Neural cell (in vitro differentiated cells): Measurements from ENCODE around the gene CHD9NB. TPM values are rescaled to one million over a fixed set of nuclear protein-coding genes. Genes with fewer than 3 reads are reported as not detected.

Source experiments
- H2AFZ ChIP-seq: fragments of 200-600, 300-800 bp; sonication (generic), shearing (Covaris generic); 2 replicates; pipeline ENCODE4 v1.6.0; 2014; ENCODE audit warnings: low read depth, mild to moderate bottlenecking, antibody characterized with exemption, low read length, moderate library complexity
- H3F3A ChIP-seq: fragments of 200-600 bp; shearing (Covaris generic); 2 replicates; pipeline ENCODE4 v1.6.1; 2016; ENCODE audit warnings: mild to moderate bottlenecking, moderate library complexity, mixed read lengths, antibody characterized with exemption, low read length; ENCODE audit not compliant: insufficient read depth, poor library complexity, severe bottlenecking
- H3K27ac ChIP-seq: fragments of 200-600, 300-800 bp; sonication (generic), shearing (Covaris generic); 2 replicates; pipeline ENCODE4 v1.5.1; 2014; ENCODE audit warnings: mild to moderate bottlenecking, low read length, moderate library complexity
- H3K27me3 ChIP-seq: fragments of 300-800, 200-600 bp; sonication (generic), shearing (Covaris generic); 2 replicates; pipeline ENCODE4 v1.6.0; 2014; ENCODE audit warnings: mild to moderate bottlenecking, low read depth, low read length, moderate library complexity; ENCODE audit not compliant: insufficient read depth
- H3K36me3 ChIP-seq: fragments of 300-800, 200-600 bp; sonication (generic), shearing (Covaris generic); 2 replicates; pipeline ENCODE4 v1.5.1; 2014; ENCODE audit warnings: mild to moderate bottlenecking, antibody characterized with exemption, low read length, moderate library complexity; ENCODE audit not compliant: insufficient read depth
- H3K4me2 ChIP-seq: fragments of 300-800, 200-600 bp; sonication (generic), shearing (Covaris generic); 2 replicates; pipeline ENCODE4 v1.6.0; 2014; ENCODE audit warnings: mild to moderate bottlenecking, low read length
- H3K4me3 ChIP-seq: fragments of 300-800, 200-600 bp; sonication (generic), shearing (Covaris generic); 2 replicates; pipeline ENCODE4 v1.5.1; 2014; ENCODE audit warnings: mild to moderate bottlenecking, low read length, moderate library complexity
- H3K79me2 ChIP-seq: fragments of 200-600 bp; shearing (Covaris generic); replicated peaks from 2 replicates; pipeline ENCODE4 v1.6.0; 2014; ENCODE audit warnings: mild to moderate bottlenecking, low read length, moderate library complexity; ENCODE audit not compliant: insufficient read depth
- H3K9ac ChIP-seq: fragments of 300-800, 200-600 bp; sonication (generic), shearing (Covaris generic); 2 replicates; pipeline ENCODE4 v1.6.1; 2016; ENCODE audit warnings: mild to moderate bottlenecking, low read length, mixed read lengths
- H3K9me2 ChIP-seq: fragments of 200-600 bp; shearing (Covaris generic); 2 replicates; pipeline ENCODE4 v1.6.1; 2016; ENCODE audit warnings: mild to moderate bottlenecking, low read length, mixed read lengths; ENCODE audit not compliant: insufficient read depth
- H3K9me3 ChIP-seq: fragments of 200-600, 300-800 bp; sonication (generic), shearing (Covaris generic); 2 replicates; pipeline ENCODE4 v1.6.1; 2016; ENCODE audit warnings: mild to moderate bottlenecking, mixed run types, low read length, moderate library complexity, mixed read lengths
- H4K20me1 ChIP-seq: fragments of 200-600 bp; shearing (Covaris generic); 2 replicates; pipeline ENCODE4 v1.6.1; 2016; ENCODE audit warnings: mild to moderate bottlenecking, mixed run types; ENCODE audit not compliant: insufficient read depth
- CTCF ChIP-seq: fragments of 450-650 bp; IDR thresholded peaks from 2 replicates; pipeline ENCODE4 v1.5.1; 2014; ENCODE audit warnings: antibody characterized with exemption, mild to moderate bottlenecking, moderate library complexity; ENCODE audit not compliant: poor library complexity, severe bottlenecking
- EP300 ChIP-seq: fragments of 450-650 bp; conservative IDR thresholded peaks from 2 replicates; pipeline ENCODE4 v1.6.1; 2014; ENCODE audit warnings: antibody characterized with exemption, mild to moderate bottlenecking, moderate library complexity; ENCODE audit not compliant: poor library complexity, severe bottlenecking
- EZH2 ChIP-seq: fragments of 200-600, 300-800 bp; shearing (Covaris generic), sonication (generic); IDR thresholded peaks from 2 replicates; pipeline ENCODE4 v1.6.1; 2014; ENCODE audit warnings: antibody characterized with exemption, low read length, borderline replicate concordance, mild to moderate bottlenecking; ENCODE audit not compliant: insufficient read depth, poor library complexity, severe bottlenecking
- MXI1 ChIP-seq: fragments of 450-650 bp; conservative IDR thresholded peaks from 2 replicates; pipeline ENCODE4 v1.6.1; 2014; ENCODE audit warnings: antibody characterized with exemption, mild to moderate bottlenecking; ENCODE audit not compliant: poor library complexity, severe bottlenecking
- POLR2AphosphoS5 ChIP-seq: IDR thresholded peaks from 2 replicates; pipeline ENCODE4 v1.6.1; 2012
- RAD21 ChIP-seq: fragments of 450-650 bp; conservative IDR thresholded peaks from 2 replicates; pipeline ENCODE4 v1.6.1; 2014; ENCODE audit warnings: antibody characterized with exemption, mild to moderate bottlenecking, moderate library complexity
- SMC3 ChIP-seq: fragments of 450-650 bp; conservative IDR thresholded peaks from 2 replicates; pipeline ENCODE4 v1.6.1; 2014; ENCODE audit warnings: antibody characterized with exemption, mild to moderate bottlenecking, moderate library complexity; ENCODE audit not compliant: poor library complexity
- TAF1 ChIP-seq: IDR thresholded peaks from 2 replicates; pipeline ENCODE4 v1.6.1; 2012; ENCODE audit warnings: low read depth
- polyA plus RNA-seq: library from polyadenylated mRNA; depleted of rRNA; stranded (reverse); fragments of >200 nt; gene quantifications from 2 replicates; pipeline ENCODE4 v1.2.3, GENCODE V29; 2014
- TF ChIP-seq, protein P1 (sequence below): IDR thresholded peaks from 2 replicates; pipeline ENCODE4 v1.6.1; 2012; ENCODE audit warnings: borderline replicate concordance

Gene CHD9NB
- polyA plus RNA-seq, 1 donor from 2014 or later = 0.17 TPM

- Histone ChIP-seq H3F3A (no peaks in the 10 kb centered on the region), H3K4me3 (no peak overlapping the region), H3K27me3 (no peaks in the 10 kb centered on the region), H4K20me1 (no peaks in the 10 kb centered on the region), H3K4me2 (no peak overlapping the region), H3K27ac (no peak overlapping the region), H3K36me3 (no peaks in the 10 kb centered on the region), H3K79me2 (no peaks in the 10 kb centered on the region), H3K9ac (no peak overlapping the region), H2AFZ (no peak overlapping the region), H3K9me2 (no peaks in the 10 kb centered on the region), H3K9me3 (no peaks in the 10 kb centered on the region)
- TF ChIP-seq EZH2 = no peak
- TF ChIP-seq CTCF = no peak
- TF ChIP-seq, protein P1, sequence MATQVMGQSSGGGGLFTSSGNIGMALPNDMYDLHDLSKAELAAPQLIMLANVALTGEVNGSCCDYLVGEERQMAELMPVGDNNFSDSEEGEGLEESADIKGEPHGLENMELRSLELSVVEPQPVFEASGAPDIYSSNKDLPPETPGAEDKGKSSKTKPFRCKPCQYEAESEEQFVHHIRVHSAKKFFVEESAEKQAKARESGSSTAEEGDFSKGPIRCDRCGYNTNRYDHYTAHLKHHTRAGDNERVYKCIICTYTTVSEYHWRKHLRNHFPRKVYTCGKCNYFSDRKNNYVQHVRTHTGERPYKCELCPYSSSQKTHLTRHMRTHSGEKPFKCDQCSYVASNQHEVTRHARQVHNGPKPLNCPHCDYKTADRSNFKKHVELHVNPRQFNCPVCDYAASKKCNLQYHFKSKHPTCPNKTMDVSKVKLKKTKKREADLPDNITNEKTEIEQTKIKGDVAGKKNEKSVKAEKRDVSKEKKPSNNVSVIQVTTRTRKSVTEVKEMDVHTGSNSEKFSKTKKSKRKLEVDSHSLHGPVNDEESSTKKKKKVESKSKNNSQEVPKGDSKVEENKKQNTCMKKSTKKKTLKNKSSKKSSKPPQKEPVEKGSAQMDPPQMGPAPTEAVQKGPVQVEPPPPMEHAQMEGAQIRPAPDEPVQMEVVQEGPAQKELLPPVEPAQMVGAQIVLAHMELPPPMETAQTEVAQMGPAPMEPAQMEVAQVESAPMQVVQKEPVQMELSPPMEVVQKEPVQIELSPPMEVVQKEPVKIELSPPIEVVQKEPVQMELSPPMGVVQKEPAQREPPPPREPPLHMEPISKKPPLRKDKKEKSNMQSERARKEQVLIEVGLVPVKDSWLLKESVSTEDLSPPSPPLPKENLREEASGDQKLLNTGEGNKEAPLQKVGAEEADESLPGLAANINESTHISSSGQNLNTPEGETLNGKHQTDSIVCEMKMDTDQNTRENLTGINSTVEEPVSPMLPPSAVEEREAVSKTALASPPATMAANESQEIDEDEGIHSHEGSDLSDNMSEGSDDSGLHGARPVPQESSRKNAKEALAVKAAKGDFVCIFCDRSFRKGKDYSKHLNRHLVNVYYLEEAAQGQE = no peak
- TF ChIP-seq TAF1 = no peak
- no peak for TF ChIP-seq POLR2AphosphoS5
- TF ChIP-seq SMC3 = no peak
- TF ChIP-seq EP300 = no peak
- TF ChIP-seq MXI1 = no peak
- TF ChIP-seq RAD21 = no peak
These were observed 21.3 kb downstream of the CHD9NB start for GRCh38 chr16:53031323-53031942.

DNA sequence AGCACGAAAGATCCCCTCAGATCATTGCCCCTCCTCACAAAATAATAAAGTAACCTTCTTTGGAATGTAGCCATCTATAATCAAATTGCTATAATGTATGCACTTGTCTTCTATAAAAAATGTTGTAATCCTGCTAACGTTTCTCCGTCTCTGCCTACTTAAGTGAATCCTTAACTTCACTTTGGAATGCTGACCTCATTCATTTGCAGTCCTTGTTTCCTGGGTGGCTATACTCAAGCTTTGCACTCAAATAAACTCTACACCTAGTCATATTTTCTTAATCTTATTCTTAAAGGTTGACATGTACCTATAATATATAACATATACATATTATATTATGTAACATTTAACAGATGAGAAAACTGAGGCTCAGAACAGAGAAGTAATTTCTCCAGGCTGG, 22.7 kb downstream of the CHD9NB start:
- no peaks in the 10 kb centered on the region for H4K20me1 ChIP-seq
- no peak for TF ChIP-seq RAD21
- no peak for TF ChIP-seq CTCF
- TF ChIP-seq, protein P1 = no peak
- no peak for TF ChIP-seq POLR2AphosphoS5
- no peak for TF ChIP-seq TAF1
- no peak for TF ChIP-seq SMC3
- no peak for TF ChIP-seq MXI1
- TF ChIP-seq EZH2 = no peak
- no peak for TF ChIP-seq EP300

More for the DNA sequence above, 22.7 kb downstream of the CHD9NB start:
- Histone ChIP-seq H3K9ac (no peak overlapping the region), H3K79me2 (no peaks in the 10 kb centered on the region), H3K4me2 (no peak overlapping the region), H3K9me2 (no peaks in the 10 kb centered on the region), H3K27ac (no peak overlapping the region), H3K9me3 (no peaks in the 10 kb centered on the region), H3K36me3 (no peaks in the 10 kb centered on the region), H3K27me3 (no peaks in the 10 kb centered on the region), H3F3A (no peaks in the 10 kb centered on the region), H3K4me3 (no peak overlapping the region), H2AFZ (no peak overlapping the region)
